GM23338 (cell line): ENCODE data around the gene MTA2. TPM values are rescaled to one million over a fixed set of nuclear protein-coding genes. Genes with fewer than 3 reads are reported as not detected.

Experiments
- ATAC-seq: fragments of 200-7000 bp; cut with Tn5 transposase; 3 replicates; pipeline ENCODE4 v1.9.1; 2020
- DNase-seq: peaks from one replicate; pipeline ENCODE4 v3.0.0-alpha.2; 2015; ENCODE audit warnings: low spot score
- H2AFZ ChIP-seq: fragments of 200-600 bp; sonication (generic); 2 replicates; pipeline ENCODE4 v1.8.0; 2016; ENCODE audit warnings: antibody characterized with exemption, mild to moderate bottlenecking, moderate library complexity
- H3F3A ChIP-seq: fragments of 200-600 bp; sonication (generic); replicated peaks from 2 replicates; pipeline ENCODE4 v1.8.0; 2017; ENCODE audit warnings: antibody characterized with exemption, mixed run types, low read depth
- H3K27ac ChIP-seq: fragments of 200-600 bp; sonication (generic); 2 replicates; pipeline ENCODE4 v1.6.1; 2016; ENCODE audit warnings: low read depth
- H3K27me3 ChIP-seq: fragments of 200-600 bp; sonication (generic); 2 replicates; pipeline ENCODE4 v1.8.0; 2016; ENCODE audit warnings: mild to moderate bottlenecking, mixed run types, moderate library complexity; ENCODE audit not compliant: insufficient read depth
- H3K36me3 ChIP-seq: fragments of 200-600 bp; sonication (generic); 2 replicates; pipeline ENCODE4 v1.8.0; 2016; ENCODE audit warnings: mild to moderate bottlenecking; ENCODE audit not compliant: insufficient read depth
- H3K4me1 ChIP-seq: fragments of 200-600 bp; sonication (generic); 2 replicates; pipeline ENCODE4 v1.8.0; 2016; ENCODE audit warnings: mild to moderate bottlenecking, moderate library complexity; ENCODE audit not compliant: insufficient read depth
- H3K4me2 ChIP-seq: fragments of 200-600 bp; sonication (generic); 2 replicates; pipeline ENCODE4 v1.7.1; 2017; ENCODE audit warnings: mixed run types
- H3K4me3 ChIP-seq: fragments of 200-600 bp; sonication (generic); 2 replicates; pipeline ENCODE4 v1.6.1; 2016; ENCODE audit warnings: mixed run types
- H3K79me2 ChIP-seq: fragments of 200-600 bp; sonication (generic); replicated peaks from 2 replicates; pipeline ENCODE4 v1.8.0; 2017; ENCODE audit warnings: mild to moderate bottlenecking; ENCODE audit not compliant: insufficient read depth
- H3K9me2 ChIP-seq: fragments of 200-600 bp; sonication (generic); 2 replicates; pipeline ENCODE4 v1.8.0; 2017; ENCODE audit not compliant: insufficient read depth
- H4K20me1 ChIP-seq: fragments of 200-600 bp; sonication (generic); replicated peaks from 2 replicates; pipeline ENCODE4 v1.8.0; 2017; ENCODE audit warnings: mild to moderate bottlenecking; ENCODE audit not compliant: insufficient read depth
- H3K27ac Mint-ChIP-seq: 2 replicates; pipeline ENCODE4 v1.8.0; 2020; ENCODE audit warnings: inconsistent platforms, mild to moderate bottlenecking, moderate library complexity, mixed read lengths
- H3K27me3 Mint-ChIP-seq: 3 replicates; pipeline ENCODE4 v1.8.0; 2022; ENCODE audit warnings: low read depth, mild to moderate bottlenecking, moderate library complexity, mixed read lengths, inconsistent platforms; ENCODE audit not compliant: insufficient read depth, poor library complexity
- H3K36me3 Mint-ChIP-seq: 3 replicates; pipeline ENCODE4 v1.8.0; 2021; ENCODE audit warnings: low read depth, mild to moderate bottlenecking, inconsistent platforms, moderate library complexity, mixed read lengths
- H3K4me1 Mint-ChIP-seq: 3 replicates; pipeline ENCODE4 v1.8.0; 2020; ENCODE audit warnings: mild to moderate bottlenecking, inconsistent platforms, mixed read lengths
- H3K4me3 Mint-ChIP-seq: 3 replicates; pipeline ENCODE4 v1.8.0; 2021; ENCODE audit warnings: moderate library complexity, mild to moderate bottlenecking, inconsistent platforms, mixed read lengths
- H3K9me3 Mint-ChIP-seq: 3 replicates; pipeline ENCODE4 v1.8.0; 2020; ENCODE audit warnings: moderate library complexity, mild to moderate bottlenecking, inconsistent platforms, mixed read lengths
- CREB1 ChIP-seq: fragments of 250-450 bp; sonication (Bioruptor Pico); IDR thresholded peaks from 2 replicates; pipeline ENCODE4 v1.5.0; 2020; ENCODE audit warnings: low read depth, mild to moderate bottlenecking, moderate library complexity
- CTCF ChIP-seq, 2 experiments: fragments of 200-600 bp in 1 of 2; sonication (generic) in 1 of 2; conservative IDR thresholded peaks; 2 replicates each; pipeline versions ENCODE4 v1.5.1 to v1.6.1; 2016 to 2017; ENCODE audit warnings: antibody characterized with exemption in 2 of 2, low read depth in 2 of 2, mild to moderate bottlenecking in 2 of 2, moderate library complexity in 1 of 2
- NANOG ChIP-seq: IDR thresholded peaks from 2 replicates; pipeline ENCODE4 v1.6.1; 2016; ENCODE audit warnings: antibody characterized with exemption, borderline replicate concordance
- POLR2AphosphoS5 ChIP-seq: IDR thresholded peaks from 2 replicates; pipeline ENCODE4 v1.6.1; 2016; ENCODE audit warnings: antibody characterized with exemption, low read depth
- ZNF462 ChIP-seq: fragments of 250-450 bp; sonication (Bioruptor Pico); IDR thresholded peaks from 2 replicates; pipeline ENCODE4 v1.5.0; 2020; ENCODE audit warnings: mild to moderate bottlenecking, moderate library complexity
- polyA plus RNA-seq: library from polyadenylated mRNA; unstranded; fragments of >200 nt; fragmentation: Nextera tagmentation; extraction: Ambion mirVana; gene quantifications from 2 replicates; pipeline ENCODE4 v1.2.1, GENCODE V29; 2016
- total RNA-seq: library from RNA; depleted of rRNA; stranded (reverse); fragments of >200 nt; shearing (Covaris generic); gene quantifications from 2 replicates; pipeline ENCODE4 v1.2.3, GENCODE V29; 2014

Gene MTA2
- total and polyA plus RNA-seq, 2 experiments from 2014 or later: 22.9 to 102 TPM

GRCh38 chr11:62612366-62613290 is 11.0 kb upstream of the MTA2 start, which contains the start of the genes EML3 and ROM1:
Gene EML3 (minus strand): TSS chr11:62612775. CDS start chr11:62612457, 318 bp downstream.
Gene ROM1 (plus strand): TSS chr11:62613257. CDS start chr11:62613282, 25 bp downstream.
- Histone ChIP-seq H4K20me1 (no peaks in the 10 kb centered on the region), H3K9me2 (no peaks in the 10 kb centered on the region), H3K27me3 (peaks cover 11% of the 10 kb centered on the region; the same call in 1 of the 2 replicates), H3K27ac (peak within 1 kb of the TSS; percentile 69; the same call in 1 of the 2 replicates), H3K4me3 (peak within 1 kb of the TSS; percentile 83), H3K4me1 (peaks cover 8% of the 10 kb centered on the region; the same call in 1 of the 2 replicates), H2AFZ (peak within 1 kb of the TSS; percentile 98), H3K36me3 (no peaks in the 10 kb centered on the region), H3K4me2 (peak within 1 kb of the TSS; percentile 96), H3F3A (peaks cover 18% of the 10 kb centered on the region), H3K79me2 (no peaks in the 10 kb centered on the region)
- peak within 1 kb of the TSS; percentile 85 for H3K4me3 Mint-ChIP-seq
- DNase-seq: peak; percentile 97
- peaks cover 26% of the 10 kb centered on the region for H3K27me3 Mint-ChIP-seq
- peaks cover 12% of the 10 kb centered on the region for H3K36me3 Mint-ChIP-seq
- peaks cover 37% of the 10 kb centered on the region for H3K4me1 Mint-ChIP-seq
- TF ChIP-seq CTCF (conservative IDR thresholded peaks at IDR 0.05; ENCODE audit: low read depth in 2 of 2) (peak; percentile 67 to 91), POLR2AphosphoS5 (peak; percentile 27; the same call in 1 of the 2 replicates), NANOG (no peak), CREB1 (CRISPR knock-in tag) (0 out of 2 replicates have a peak, but pooled peaks have one; percentile 38), ZNF462 (no peak)
- ATAC-seq: peak; percentile 87
- H3K27ac Mint-ChIP-seq: peak within 1 kb of the TSS; percentile 81
- H3K9me3 Mint-ChIP-seq: peaks cover 4% of the 10 kb centered on the region; the same call in 2 of the 3 replicates
